ENCODE measurements around the gene PRTFDC1. TPM values are rescaled to one million over a fixed set of nuclear protein-coding genes. Genes with fewer than 3 reads are reported as not detected.

PRTFDC1 gene
- total and polyA plus RNA-seq, 2 donors (not counting 3 experiments of a cell fraction or from before 2014, with no cell fraction given), result 22.0 to 27.0 TPM

DNA sequence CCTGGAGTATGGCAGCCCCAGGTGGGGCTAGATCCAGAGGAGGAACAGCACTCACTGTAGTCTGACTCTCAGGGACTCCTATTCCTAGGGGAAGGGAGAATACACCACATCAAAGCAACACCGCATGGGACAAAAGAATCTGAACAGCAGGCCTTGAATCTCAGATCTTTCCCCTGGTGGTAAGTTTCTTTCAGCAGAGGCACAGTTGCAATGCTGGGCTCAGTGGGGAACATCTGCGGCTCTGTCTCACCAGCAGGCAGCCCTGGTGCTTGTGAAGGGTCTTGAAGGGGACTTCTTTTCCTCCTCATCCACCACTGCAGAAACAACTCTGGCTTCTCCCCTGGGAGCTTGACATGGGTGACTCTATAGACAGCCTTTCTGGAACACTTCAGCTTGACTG, 117.5 kb downstream of the PRTFDC1 start:
- ChIA-PET POLR2A (no interaction called here), CTCF (no interaction called here)
- DNase-seq (ENCODE audit: low read depth, low spot score) (no peak), FAIRE-seq (no peak)
- intact Hi-C loops (cut with micrococcal nuclease), result no loop called here
- no peaks in the 10 kb centered on the region for H3K9me1 ChIP-seq (replicated peaks; ENCODE audit: control insufficient read depth, extremely low read depth, insufficient read depth, low read length)
- no TSS peak for BruUV-seq (replicated peaks)
- H3K79me2 ChIP-seq (ENCODE audit: control insufficient read depth, insufficient read depth, low read length), result no peaks in the 10 kb centered on the region
- H3K36me3 ChIP-seq (ENCODE audit: control insufficient read depth in 2 of 2, extremely low read depth in 1 of 2, insufficient read depth in 2 of 2, low read length in 2 of 2), result no peaks in the 10 kb centered on the region
- H2AFZ ChIP-seq (ENCODE audit: low read depth, low read length), result no peak overlapping the region
- no peak overlapping the region for H3K4me3 ChIP-seq (replicated peaks in 1 of 3; ENCODE audit: insufficient read depth in 1 of 3, low read depth in 1 of 3, low read length in 3 of 3)
- no peaks in the 10 kb centered on the region for H3K4me1 ChIP-seq (ENCODE audit: control insufficient read depth, extremely low read depth, insufficient read depth, low read length)
- no peak overlapping the region for H3K27ac ChIP-seq (ENCODE audit: insufficient read depth, low read depth, low read length)
- no peaks in the 10 kb centered on the region for H3K27me3 ChIP-seq (ENCODE audit: control insufficient read depth in 2 of 2, insufficient read depth in 2 of 2, low read length in 2 of 2)
- dilution Hi-C loops (cut with MboI; ENCODE audit: extremely low pct_ligation_motif_present, low sequenced_read_pairs), result no loop called here
- H4K20me1 ChIP-seq (replicated peaks; ENCODE audit: control insufficient read depth, extremely low read depth, insufficient read depth, low read length), result no peaks in the 10 kb centered on the region
- no peaks in the 10 kb centered on the region for H3K9me3 ChIP-seq (replicated peaks; ENCODE audit: control insufficient read depth, insufficient read depth, low read length)
- no peak overlapping the region for H3K4me2 ChIP-seq (ENCODE audit: insufficient read depth, low read length)
- TF ChIP-seq POLR2A (IDR thresholded peaks at IDR 0.05; ENCODE audit: low read depth, low read length) (no peak), JUN (IDR thresholded peaks at IDR 0.05; ENCODE audit: borderline replicate concordance, insufficient read depth, insufficient read length, low read depth) (no peak), POLR2AphosphoS5 (IDR thresholded peaks at IDR 0.05; ENCODE audit: insufficient read depth, low read depth, low read length) (no peak)
- no peak overlapping the region for H3K9ac ChIP-seq (replicated peaks; ENCODE audit: extremely low read depth, insufficient read depth, low read length)

DNA sequence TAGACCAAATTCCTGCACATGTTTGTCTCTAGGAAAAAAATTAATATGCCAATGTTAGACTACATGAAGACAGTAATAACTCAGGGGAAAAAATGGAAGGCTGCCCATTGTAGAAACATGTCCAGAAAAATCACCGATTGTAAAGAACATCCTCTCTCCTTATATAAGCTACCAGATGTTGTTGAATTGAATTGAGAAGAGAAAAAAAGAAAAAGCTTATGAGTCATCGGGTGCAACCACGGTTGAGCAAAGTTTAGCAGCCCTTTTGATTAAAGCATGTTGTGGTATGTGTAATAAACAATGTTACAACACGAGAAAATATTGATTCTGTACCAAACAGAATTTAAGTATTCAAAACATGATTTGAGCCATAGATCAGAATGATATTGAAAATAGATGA, 126.4 kb downstream of the PRTFDC1 start:
- Histone ChIP-seq H3K9ac (replicated peaks; ENCODE audit: extremely low read depth, insufficient read depth, low read length) (no peak overlapping the region), H3K27ac (ENCODE audit: insufficient read depth, low read depth, low read length) (no peak overlapping the region), H3K4me3 (replicated peaks in 1 of 3; ENCODE audit: insufficient read depth in 1 of 3, low read depth in 1 of 3, low read length in 3 of 3) (peak overlapping the region in 1 of 3 experiments; percentile 35), H3K4me2 (ENCODE audit: insufficient read depth, low read length) (peak overlapping the region; percentile 45), H3K4me1 (ENCODE audit: control insufficient read depth, extremely low read depth, insufficient read depth, low read length) (peaks cover 8% of the 10 kb centered on the region), H3K9me1 (replicated peaks; ENCODE audit: control insufficient read depth, extremely low read depth, insufficient read depth, low read length) (no peaks in the 10 kb centered on the region), H3K79me2 (ENCODE audit: control insufficient read depth, insufficient read depth, low read length) (no peaks in the 10 kb centered on the region), H3K9me3 (replicated peaks; ENCODE audit: control insufficient read depth, insufficient read depth, low read length) (no peaks in the 10 kb centered on the region), H3K27me3 (ENCODE audit: control insufficient read depth in 2 of 2, insufficient read depth in 2 of 2, low read length in 2 of 2) (no peaks in the 10 kb centered on the region), H4K20me1 (replicated peaks; ENCODE audit: control insufficient read depth, extremely low read depth, insufficient read depth, low read length) (no peaks in the 10 kb centered on the region), H2AFZ (ENCODE audit: low read depth, low read length) (no peak overlapping the region), H3K36me3 (ENCODE audit: control insufficient read depth in 2 of 2, extremely low read depth in 1 of 2, insufficient read depth in 2 of 2, low read length in 2 of 2) (no peaks in the 10 kb centered on the region)
- intact Hi-C loops (cut with micrococcal nuclease) (no loop called here), dilution Hi-C loops (cut with MboI; ENCODE audit: extremely low pct_ligation_motif_present, low sequenced_read_pairs) (no loop called here)
- ChIA-PET POLR2A (no interaction called here), CTCF (interaction anchor here (1.0 to 2.8 kb wide), 2 partner anchors 23 to 255 kb away, joined by 4 to 12 read pairs; no protein-coding TSS in a partner anchor)
- FAIRE-seq (peak; percentile 54), DNase-seq (ENCODE audit: low read depth, low spot score) (peak; percentile 79)
- no TSS peak for BruUV-seq (replicated peaks)
- TF ChIP-seq MYC (IDR thresholded peaks at IDR 0.05; ENCODE audit: low read depth, low read length) (no peak), JUN (IDR thresholded peaks at IDR 0.05; ENCODE audit: borderline replicate concordance, insufficient read depth, insufficient read length, low read depth) (peak; percentile 70), FOS (IDR thresholded peaks at IDR 0.05; ENCODE audit: borderline replicate concordance, insufficient read depth, low read length) (peak; percentile 74)

Data from endothelial cell of umbilical vein (primary cell).